ENCODE results near the gene RAB3D.
A peak's percentile ranks its signal among the peaks of the same experiment; 100 is the strongest.
"Not testable (repeated sequence)": the region's sequence is repeated elsewhere in the genome, so short reads cannot be mapped to it uniquely, and the experiment has no call there.

RAB3D gene

DNA sequence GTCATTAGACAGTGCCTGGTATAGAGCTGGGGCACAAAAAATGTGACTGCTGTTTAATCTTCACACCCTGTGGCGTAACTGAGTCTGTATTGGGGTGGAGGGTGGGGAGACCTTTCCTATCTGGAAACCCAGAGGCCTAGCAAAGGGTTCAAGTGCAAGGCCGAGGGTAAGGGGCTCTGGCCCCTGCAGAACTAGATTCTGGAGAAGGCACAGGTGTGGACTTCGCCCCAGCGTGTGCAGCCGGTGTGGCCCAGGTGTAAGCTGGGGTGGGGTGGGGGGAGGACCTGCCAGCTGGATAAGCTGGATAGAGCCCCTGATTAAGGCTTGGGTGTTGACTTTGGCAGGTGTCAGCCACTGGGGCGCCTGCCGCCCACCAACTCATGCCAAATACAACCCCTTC, 1.3 kb downstream of the RAB3D start:
- DNase-seq (ENCODE audit: low read depth) = no peak

DNA sequence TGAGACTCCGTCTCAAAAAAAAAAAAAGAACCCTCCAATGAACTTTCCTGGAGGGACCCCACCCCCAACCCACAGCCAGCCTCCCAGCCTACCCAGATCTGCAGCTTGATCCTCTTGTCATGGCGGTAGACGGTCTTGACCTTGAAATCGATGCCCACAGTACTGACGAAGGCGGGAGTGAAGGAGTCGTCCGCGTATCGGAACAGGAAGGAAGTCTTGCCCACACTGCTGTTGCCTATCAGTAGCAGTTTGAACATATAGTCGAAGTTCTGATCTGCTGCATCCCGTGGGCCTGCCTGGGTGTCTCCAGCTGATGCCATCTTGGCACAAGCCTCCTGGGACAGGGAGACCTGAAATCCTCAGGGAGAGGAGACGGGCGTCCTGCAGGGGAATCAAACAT, 2.4 kb downstream of the RAB3D start:
- DNase-seq (ENCODE audit: low read depth) = no peak

DNA sequence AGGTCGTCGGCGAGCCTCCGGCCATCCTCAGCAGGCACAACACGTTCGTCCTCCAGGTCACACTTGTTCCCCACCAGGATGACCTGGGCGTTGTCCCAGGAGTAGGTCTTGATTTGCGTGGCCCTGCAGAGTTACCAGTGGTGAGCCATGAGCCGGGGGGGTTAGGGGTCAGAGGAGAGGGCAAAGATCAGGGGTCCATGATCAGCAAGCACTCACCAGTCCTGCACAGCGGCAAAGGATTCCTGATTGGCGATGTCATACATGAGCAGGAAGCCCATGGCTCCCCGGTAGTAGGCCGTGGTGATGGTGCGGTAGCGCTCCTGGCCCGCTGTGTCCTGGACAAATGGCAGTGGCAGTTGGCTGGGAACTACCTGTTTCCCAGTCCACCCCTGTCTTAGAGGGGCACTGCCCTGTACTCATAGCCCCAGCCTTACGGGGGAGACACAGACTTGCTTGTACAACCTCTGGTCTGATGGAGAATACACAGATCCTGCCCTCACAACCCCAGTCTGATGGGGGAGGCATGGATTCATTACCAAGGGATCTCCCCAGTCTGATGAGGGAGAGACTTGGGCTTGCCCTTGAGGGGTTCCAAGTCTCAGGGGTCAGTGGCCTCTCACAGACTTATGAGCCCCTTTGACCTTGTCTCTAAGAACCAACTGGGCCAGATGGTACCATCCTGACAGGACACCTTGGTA, 3.9 kb downstream of the RAB3D start:
- DNase-seq (ENCODE audit: low read depth) = no peak

DNA sequence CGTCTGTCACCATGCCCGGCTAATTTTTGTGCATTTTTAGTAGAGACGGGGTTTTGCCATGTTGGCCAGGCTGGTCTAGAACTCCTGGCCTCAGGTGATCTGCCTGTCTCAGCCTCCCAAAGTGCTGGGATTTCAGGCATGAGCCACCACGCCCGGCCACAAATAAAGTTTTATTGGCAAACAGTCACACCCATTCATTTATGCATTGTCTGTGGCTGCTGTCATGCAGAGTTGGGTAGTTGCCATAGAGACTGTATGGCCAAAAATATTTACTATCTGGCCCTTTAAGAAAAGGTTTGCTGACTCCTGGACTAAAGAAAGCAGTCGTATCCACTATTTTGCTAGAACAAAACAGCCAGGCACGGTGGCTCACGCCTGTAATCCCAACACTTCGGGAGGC, 5.6 kb downstream of the RAB3D start:
- DNase-seq (ENCODE audit: low read depth) = not testable (repeated sequence)

GRCh38 chr19:11332822-11333221, 6.6 kb downstream of the RAB3D start:
- no peak for DNase-seq (ENCODE audit: low read depth)

DNA sequence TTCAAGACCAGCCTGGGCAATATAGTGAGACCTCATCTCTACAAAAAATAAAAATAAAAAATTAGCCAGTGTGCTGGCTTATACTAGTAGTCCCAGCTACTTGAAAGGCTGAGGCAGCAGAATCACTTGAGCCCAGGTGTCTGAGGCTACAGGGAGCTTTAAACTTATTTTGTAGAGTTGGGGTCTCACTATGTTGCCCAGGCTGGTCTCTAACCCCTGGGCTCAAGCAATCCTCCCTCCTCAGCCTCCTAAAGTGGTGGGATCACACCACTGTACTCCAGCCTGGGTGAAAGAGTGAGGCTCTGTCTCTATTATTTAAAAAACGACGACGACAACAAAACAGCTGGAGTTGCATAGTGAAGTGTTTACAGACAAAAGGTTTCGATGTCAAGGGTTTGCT, 8.0 kb downstream of the RAB3D start:
- no peak for DNase-seq (ENCODE audit: low read depth)

GRCh38 chr19:11330127-11330526, 9.3 kb downstream of the RAB3D start:
- no peak for DNase-seq (ENCODE audit: low read depth)

DNA sequence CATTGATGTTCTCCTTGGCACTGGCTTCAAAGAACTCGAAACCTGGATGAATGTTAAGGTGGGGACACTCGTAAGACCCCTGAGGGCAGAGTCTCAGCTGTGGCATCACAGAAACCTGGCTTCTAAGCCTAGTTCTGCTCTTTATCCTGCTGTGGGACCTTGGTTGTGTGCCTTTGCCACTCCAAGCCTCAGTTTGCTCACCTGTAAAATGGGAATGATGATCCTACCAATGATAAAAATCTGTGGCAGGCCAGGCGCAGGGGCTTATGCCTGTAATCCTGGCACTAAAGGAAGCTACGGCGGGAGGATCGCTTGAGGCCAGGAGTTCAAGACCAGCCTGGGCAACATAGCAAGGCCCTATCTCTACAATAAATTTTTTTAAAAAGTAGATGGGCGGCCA, 13.9 kb downstream of the RAB3D start:
- DNase-seq (ENCODE audit: low read depth) = no peak

DNA sequence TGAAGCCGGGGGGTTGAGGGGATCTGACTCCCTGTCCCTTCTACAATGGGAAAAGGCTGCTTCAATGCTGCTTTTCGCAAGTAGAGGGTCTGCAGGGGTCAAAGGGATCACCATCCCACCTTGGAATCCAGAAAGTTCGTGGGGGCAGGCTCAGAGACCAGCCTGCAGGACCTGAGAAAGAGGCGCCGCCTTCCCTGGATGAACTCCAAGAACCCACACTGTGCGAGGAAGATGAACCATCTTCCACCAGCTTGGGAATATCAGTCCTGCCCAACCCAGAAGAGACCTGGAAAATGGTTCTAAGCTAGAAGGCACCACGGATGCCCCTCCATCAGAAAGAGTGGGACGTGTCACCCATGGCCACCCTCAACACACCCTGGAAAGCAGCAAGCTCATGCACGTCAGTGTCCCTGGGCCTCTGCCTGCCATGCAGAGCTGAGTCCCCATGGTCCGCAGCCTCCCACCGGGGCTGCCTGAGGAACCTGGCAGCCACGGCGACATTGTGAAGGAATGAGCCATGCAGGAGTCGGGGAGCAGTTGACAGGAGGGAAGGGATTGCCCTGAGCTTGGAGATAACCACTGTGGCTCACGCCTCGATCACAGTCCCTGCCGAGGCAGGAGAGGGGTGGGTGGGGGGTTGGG, 14.6 kb downstream of the RAB3D start:
- no peak for DNase-seq (ENCODE audit: low read depth)

- peak; percentile 87 for DNase-seq (ENCODE audit: low read depth)
Observed at GRCh38 chr19:11324079-11324661, 15.3 kb downstream of the RAB3D start.

- no peak for DNase-seq (ENCODE audit: low read depth)
Observed at GRCh38 chr19:11323601-11324078, 15.8 kb downstream of the RAB3D start.

- DNase-seq (ENCODE audit: low read depth) = no peak
Observed at GRCh38 chr19:11322269-11323024, 17.0 kb downstream of the RAB3D start.

GRCh38 chr19:11321191-11322126, 18.0 kb downstream of the RAB3D start:
- DNase-seq (ENCODE audit: low read depth) = no peak

GRCh38 chr19:11320278-11320995, 19.0 kb downstream of the RAB3D start:
- not testable (repeated sequence) for DNase-seq (ENCODE audit: low read depth)

- no peak for DNase-seq (ENCODE audit: low read depth)
Observed at GRCh38 chr19:11306337-11306736, 33.1 kb downstream of the RAB3D start.

- no peak for DNase-seq (ENCODE audit: low read depth)
Observed at GRCh38 chr19:11304936-11305335, 34.5 kb downstream of the RAB3D start.

- no peak for DNase-seq (ENCODE audit: low read depth)
Observed at GRCh38 chr19:11300811-11301120, 38.7 kb downstream of the RAB3D start.

DNA sequence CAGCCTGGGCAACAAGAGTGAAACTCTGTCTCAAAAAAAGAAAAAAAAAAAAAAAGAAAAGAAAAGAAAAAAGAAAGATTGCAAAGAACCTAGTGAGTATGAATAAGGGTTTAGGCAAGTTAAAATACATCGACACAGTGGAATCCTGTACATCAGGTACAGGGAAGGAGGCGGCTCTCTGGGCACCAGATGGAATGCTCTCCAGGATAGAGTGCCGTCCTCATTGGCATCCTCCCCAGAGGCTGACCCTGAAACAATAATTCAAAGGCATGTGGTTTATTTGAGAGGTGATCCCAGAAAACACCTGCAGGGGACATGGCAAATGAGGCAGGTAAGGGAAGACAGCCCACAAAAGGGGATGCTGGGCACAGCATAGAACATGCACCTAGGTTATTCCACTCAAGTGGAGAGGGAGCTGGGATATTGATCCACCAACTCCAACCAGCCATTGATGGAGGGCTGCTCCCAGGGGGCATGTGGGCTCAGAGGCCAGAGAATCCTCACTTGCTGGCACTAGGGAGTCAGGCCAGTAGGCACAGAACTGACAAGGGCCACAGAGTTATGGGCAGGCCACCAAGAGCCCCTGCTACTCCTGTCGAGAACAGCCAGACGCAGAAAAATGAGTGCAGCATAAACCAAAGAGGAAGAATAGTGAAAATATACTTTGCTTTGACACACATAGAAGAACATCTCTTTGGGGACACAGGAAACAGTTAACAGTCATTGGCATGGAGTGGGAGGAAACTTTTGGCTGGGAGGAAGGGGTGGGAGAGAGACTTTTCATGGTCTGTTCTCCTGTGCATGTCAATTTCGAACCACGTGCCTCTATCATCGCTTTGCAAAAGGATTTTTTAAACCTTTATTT, 39.3 kb downstream of the RAB3D start:
- no peak for DNase-seq (ENCODE audit: low read depth)

GRCh38 chr19:11296264-11296663, 43.2 kb downstream of the RAB3D start:
- peak; percentile 16 for DNase-seq (ENCODE audit: low read depth)

DNA sequence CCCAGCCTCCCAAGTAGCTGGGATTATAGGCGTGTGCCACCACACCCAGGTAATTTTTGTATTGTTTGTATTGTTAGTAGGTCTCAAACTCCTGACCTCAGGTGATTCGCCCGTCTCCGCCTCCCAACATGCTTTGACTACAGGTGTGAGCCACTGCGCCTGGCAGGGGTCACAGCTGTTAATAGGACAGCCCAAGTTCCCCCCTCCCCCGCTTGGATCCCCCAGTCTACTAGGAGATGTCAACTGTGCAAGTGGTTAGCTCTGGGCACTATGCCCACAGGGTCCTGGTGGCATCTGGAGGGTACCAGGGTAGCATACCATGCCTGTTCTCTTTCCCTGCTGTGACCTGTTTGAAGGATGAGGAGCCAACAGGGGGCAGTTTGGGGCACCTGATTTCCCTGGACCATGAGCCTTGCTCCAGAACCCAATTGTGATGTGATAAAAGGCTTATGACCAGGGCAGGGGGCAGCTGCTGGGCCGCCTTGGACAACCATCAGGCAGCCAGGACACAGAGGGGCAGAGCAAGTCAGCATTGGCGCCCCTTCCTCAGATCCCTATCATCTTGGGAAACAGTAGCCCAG, 43.7 kb downstream of the RAB3D start, which contains the start of gene TSPAN16:
Gene TSPAN16, plus strand, starts transcription at position 496 of the 581 bp plus-strand sequence. CDS start 138 bp downstream, outside the sequence.
- no peak for DNase-seq (ENCODE audit: low read depth)

Data from stromal cell of bone marrow (primary cell).